Measurements from ENCODE around the gene TMCC2. TPM values are rescaled to one million over a fixed set of nuclear protein-coding genes. Genes with fewer than 3 reads are reported as not detected.

TMCC2 gene
- total RNA-seq, 2 experiments from 2014 or later = 0.52 to 0.64 TPM

DNA sequence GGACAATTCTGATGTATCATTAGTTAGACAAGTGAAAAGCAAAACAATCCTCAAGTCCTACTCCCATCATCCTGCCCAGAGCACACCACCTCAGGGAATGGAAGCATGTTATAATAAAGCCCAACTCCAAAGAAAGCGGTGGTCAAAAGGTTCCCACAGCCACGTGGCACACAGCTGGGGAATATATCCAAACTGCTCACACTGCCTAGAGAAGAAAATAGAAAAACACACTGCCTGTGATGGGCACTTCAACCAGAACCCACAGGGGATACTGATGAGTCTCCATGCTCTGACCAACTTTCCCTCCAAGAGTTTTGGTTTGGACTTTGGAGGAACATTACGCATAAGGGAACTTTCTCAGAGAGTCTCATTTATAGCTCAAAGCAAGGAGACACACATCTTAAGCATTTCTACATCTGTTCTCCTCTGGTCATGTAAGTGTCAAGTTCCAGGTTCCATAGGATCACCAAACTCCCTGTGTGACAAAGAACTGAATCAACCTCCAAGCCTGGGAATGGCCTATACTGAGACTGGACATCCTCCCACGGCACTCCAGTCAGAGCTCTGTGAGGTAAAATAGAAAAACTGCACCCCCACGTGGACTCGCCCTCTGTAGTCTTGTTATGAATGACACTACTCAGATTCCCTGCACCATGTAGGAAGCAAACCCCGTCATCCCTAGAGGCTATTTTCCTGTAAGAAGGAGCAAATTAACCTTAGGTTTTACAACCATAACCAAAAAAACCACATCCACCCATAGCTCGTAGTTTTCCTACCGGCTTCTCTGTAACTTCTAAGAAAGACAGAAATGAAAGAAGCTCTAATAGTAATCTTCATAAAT, 28.4 kb upstream of the TMCC2 start:
- H3K36me3 Mint-ChIP-seq (ENCODE audit: low read depth) = peaks cover 14% of the 10 kb centered on the region
- peak overlapping the region; percentile 31 for H3K4me3 Mint-ChIP-seq
- no peaks in the 10 kb centered on the region for H3K9me3 Mint-ChIP-seq
- DNase-seq = peak; percentile 27
- H3K27ac Mint-ChIP-seq = no peak overlapping the region
- H3K4me1 Mint-ChIP-seq = peaks cover 35% of the 10 kb centered on the region
- no peaks in the 10 kb centered on the region for H3K27me3 Mint-ChIP-seq
- CTCF ChIA-PET = interaction anchor here (0.7 to 1.5 kb wide), 5 partner anchors 11 to 41 kb away, joined by 3 read pairs; no protein-coding TSS in a partner anchor
- POLR2A ChIA-PET = interaction anchor here (0.5 to 0.7 kb wide), 2 partner anchors 51 to 82 kb away, joined by 3 read pairs; no protein-coding TSS in a partner anchor

DNA sequence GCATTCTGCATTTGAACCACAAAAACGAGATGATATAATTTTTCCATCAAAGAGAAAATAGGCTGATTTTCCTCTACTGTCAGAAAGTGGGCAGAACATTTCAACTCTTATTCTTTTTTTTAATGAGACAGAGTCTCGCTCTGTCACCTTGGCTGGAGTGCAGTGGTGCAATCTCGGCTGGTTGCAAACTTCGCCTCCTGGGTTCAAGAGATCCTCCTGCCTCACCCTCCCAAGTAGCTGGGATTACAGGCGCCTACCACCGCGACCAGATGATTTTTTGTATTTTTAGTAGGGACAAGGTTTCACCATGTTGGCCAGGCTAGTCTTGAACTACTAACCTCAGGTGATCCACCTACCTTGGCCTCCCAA, 27.8 kb upstream of the TMCC2 start:
- DNase-seq = no peak
- H3K27ac Mint-ChIP-seq = peak overlapping the region; percentile 46
- H3K9me3 Mint-ChIP-seq = no peaks in the 10 kb centered on the region
- H3K27me3 Mint-ChIP-seq = no peaks in the 10 kb centered on the region
- peaks cover 14% of the 10 kb centered on the region for H3K36me3 Mint-ChIP-seq (ENCODE audit: low read depth)
- peak overlapping the region; percentile 31 for H3K4me3 Mint-ChIP-seq
- H3K4me1 Mint-ChIP-seq = peaks cover 38% of the 10 kb centered on the region
- ChIA-PET POLR2A (interaction anchor here (0.7 kb wide), 1 partner anchor 81 kb away, joined by 3 read pairs; no protein-coding TSS in a partner anchor), CTCF (interaction anchor here (0.7 to 1.2 kb wide), 3 partner anchors 11 to 41 kb away, joined by 3 read pairs; no protein-coding TSS in a partner anchor)

DNA sequence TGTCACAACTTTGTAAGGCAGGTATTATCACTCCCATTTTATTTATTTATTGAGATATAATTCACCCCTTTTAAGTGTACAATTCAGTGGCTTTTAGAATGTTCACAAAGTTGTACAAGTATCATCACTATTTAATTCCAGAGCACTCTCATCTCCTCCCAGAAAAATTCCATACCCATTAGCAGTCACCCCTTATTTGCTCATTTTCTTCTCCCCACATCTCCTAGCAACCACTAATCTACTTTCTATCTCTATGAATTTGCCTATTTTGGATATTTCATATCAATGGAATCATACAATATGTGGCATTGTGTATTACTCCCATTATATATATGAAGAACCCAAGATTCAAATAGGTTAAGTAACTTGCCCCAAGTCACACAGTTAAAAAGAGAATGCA, 23.2 kb upstream of the TMCC2 start:
- ChIA-PET POLR2A (no interaction called here), CTCF (interaction anchor here (1.0 to 1.3 kb wide), 3 partner anchors 19 to 52 kb away, joined by 3 to 4 read pairs (median 3); no protein-coding TSS in a partner anchor)
- H3K9me3 Mint-ChIP-seq = no peaks in the 10 kb centered on the region
- no peaks in the 10 kb centered on the region for H3K27me3 Mint-ChIP-seq
- peaks cover 34% of the 10 kb centered on the region for H3K4me1 Mint-ChIP-seq
- H3K27ac Mint-ChIP-seq = no peak overlapping the region
- DNase-seq = no peak
- H3K4me3 Mint-ChIP-seq = no peak overlapping the region
- peaks cover 3% of the 10 kb centered on the region for H3K36me3 Mint-ChIP-seq (ENCODE audit: low read depth)

DNA sequence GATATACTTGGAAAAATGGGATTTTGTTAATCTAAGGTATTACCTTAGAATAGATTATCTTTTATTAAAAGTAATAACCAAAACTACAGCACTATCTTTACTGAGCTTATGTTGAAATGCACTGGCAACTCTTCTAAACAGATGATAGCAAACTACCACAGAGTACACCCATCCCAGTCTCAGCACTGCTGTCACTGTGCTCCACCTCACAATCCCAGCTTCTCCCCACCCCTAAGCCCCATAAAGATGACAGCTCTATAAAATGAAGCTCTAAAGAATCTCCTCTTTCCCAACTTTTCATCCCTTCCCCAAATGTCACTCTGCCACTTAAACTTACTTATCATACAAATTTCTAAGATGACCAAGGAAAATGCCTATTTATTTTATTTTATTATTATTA, 22.7 kb upstream of the TMCC2 start:
- no peak overlapping the region for H3K27ac Mint-ChIP-seq
- POLR2A ChIA-PET = no interaction called here
- CTCF ChIA-PET = interaction anchor here (0.9 to 1.3 kb wide), 5 partner anchors 11 to 124 kb away, joined by 3 to 4 read pairs (median 4); no protein-coding TSS in a partner anchor

DNA sequence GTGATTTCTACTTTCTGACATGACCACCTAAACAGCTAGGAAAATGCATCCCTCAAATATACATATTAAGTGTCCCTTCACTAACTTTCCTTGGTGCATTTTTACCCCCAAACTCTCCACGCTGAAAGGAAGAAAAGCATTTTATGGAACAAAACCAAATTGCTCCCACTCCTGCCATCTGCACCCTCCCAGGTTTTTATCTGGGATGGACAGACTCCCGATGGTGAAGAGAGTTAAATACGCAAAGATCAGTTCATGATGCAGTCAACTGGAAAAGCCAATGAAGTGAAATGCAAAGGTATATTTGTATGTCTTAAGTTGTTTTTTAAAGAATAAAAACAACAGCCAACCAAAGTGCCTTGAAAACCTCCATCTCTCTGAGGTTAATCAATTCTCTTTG, 18.9 kb upstream of the TMCC2 start:
- Mint-ChIP-seq H3K36me3 (ENCODE audit: low read depth) (no peaks in the 10 kb centered on the region), H3K9me3 (no peaks in the 10 kb centered on the region), H3K27ac (no peak overlapping the region), H3K4me3 (peak overlapping the region; percentile 5), H3K27me3 (no peaks in the 10 kb centered on the region), H3K4me1 (peaks cover 43% of the 10 kb centered on the region)
- POLR2A ChIA-PET = no interaction called here
- DNase-seq = no peak
- CTCF ChIA-PET = interaction anchor here (1.4 kb wide), 1 partner anchor 48 kb away, joined by 5 read pairs; no protein-coding TSS in a partner anchor

More for the DNA sequence above, 22.7 kb upstream of the TMCC2 start:
- Mint-ChIP-seq H3K4me1 (peaks cover 33% of the 10 kb centered on the region), H3K36me3 (ENCODE audit: low read depth) (peaks cover 3% of the 10 kb centered on the region), H3K4me3 (no peak overlapping the region), H3K27me3 (no peaks in the 10 kb centered on the region), H3K9me3 (no peaks in the 10 kb centered on the region)
- DNase-seq = no peak

DNA sequence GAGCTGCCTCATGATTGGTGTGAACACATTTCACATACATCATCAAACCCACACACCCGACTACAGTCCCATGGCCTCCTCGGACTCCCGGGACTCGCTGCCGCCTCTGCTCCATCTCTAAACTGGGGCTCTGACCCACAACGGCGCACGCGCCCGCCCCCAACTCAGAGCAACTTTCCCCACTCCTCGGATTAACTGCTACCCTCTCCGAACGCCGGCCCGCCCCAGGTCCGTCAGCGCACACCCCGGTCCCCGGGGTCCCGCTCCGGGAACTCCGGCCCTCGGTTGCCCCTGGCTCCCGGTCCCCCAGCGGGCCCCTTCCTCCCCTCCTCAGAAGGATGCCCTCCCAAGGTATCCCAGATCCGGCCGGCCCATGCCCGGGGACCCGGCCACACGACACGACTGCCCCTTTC, 17.0 kb upstream of the TMCC2 start:
- peaks cover 46% of the 10 kb centered on the region for H3K4me1 Mint-ChIP-seq
- H3K27ac Mint-ChIP-seq = peak overlapping the region; percentile 93
- ChIA-PET POLR2A (no interaction called here), CTCF (interaction anchor here (0.6 kb wide), 1 partner anchor 204 kb away, joined by 3 read pairs; no protein-coding TSS in a partner anchor)
- no peak for DNase-seq
- H3K9me3 Mint-ChIP-seq = no peaks in the 10 kb centered on the region
- H3K36me3 Mint-ChIP-seq (ENCODE audit: low read depth) = no peaks in the 10 kb centered on the region
- H3K27me3 Mint-ChIP-seq = no peaks in the 10 kb centered on the region
- H3K4me3 Mint-ChIP-seq = peak overlapping the region; percentile 94

DNA sequence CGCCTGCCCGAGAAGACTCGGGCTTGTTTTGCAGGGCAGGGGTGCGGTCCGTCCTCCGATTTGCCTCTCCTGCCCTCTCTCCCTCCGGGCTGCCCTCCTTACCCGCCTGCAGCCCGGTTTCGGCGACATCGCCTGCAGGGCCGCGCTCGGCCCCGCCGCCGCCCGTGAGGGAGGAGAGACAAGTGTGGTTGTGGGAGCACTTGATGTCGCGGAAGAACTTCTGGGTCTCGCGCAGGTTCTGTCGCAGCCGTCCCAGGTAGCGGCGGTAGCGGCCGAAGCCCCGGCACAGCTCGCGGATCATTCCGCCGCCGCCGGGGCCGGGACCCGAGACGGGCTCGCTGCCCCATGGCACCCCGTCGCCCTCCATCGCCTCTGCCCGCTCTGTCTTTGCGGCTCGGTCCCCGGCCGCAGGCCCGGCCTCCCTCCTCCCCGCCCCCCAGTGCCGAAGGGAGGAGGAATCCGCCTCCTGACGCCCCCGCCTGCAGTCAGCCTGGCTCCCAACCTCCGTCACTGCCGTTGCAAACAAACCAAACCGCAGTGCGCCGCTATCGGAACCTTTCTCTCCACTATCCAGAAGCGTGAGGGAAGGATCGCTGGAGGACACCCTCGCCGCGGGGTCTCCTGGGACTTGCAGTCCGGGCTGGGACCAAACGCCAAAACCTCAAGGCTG, 16.4 kb upstream of the TMCC2 start, which contains the start of gene DSTYK:
DSTYK (minus strand) TSS at position 534 of the 670 bp plus-strand sequence; CDS start at position 367, 167 bp downstream.
- peak within 1 kb of the TSS; percentile 93 for H3K27ac Mint-ChIP-seq
- ChIA-PET POLR2A (no interaction called here), CTCF (no interaction called here)
- DNase-seq = peak; percentile 93
- H3K27me3 Mint-ChIP-seq = no peaks in the 10 kb centered on the region
- H3K4me3 Mint-ChIP-seq = peak within 1 kb of the TSS; percentile 94
- H3K9me3 Mint-ChIP-seq = no peaks in the 10 kb centered on the region
- peaks cover 49% of the 10 kb centered on the region for H3K4me1 Mint-ChIP-seq
- H3K36me3 Mint-ChIP-seq (ENCODE audit: low read depth) = no peaks in the 10 kb centered on the region

DNA sequence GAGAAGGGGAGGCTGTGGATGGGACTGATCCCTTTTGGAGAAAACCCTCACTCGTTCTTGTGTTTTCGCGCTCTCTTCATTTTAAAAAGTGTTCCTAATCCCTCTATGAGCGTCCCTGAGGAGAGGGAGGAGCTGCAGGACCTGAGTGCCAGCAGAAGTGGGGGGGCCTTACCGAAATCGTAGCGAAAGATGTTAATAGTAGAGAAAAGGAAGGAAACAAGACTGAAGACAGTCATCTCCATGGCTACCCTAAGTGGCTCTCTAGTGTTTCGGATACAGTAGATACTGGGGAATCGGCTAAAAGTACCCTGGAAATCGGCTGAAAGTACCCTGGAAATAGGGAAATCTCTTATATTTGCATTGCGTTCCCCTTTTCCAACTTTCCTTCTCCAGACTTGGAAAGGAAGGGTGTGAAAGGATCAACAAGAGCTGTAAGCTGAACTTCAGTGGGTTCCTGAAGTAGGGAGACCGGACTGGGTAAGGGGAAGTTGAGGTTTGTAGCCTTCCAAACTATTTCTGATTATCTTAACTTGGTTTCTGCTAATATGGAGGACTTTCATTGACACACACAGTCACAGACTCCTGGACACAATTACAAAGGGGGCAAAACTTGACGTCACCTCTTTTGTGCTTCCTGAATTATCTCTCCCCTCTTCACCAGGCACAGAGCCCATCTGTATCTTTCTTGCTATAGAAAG, 15.8 kb upstream of the TMCC2 start:
- H3K9me3 Mint-ChIP-seq = no peaks in the 10 kb centered on the region
- ChIA-PET POLR2A (no interaction called here), CTCF (no interaction called here)
- peak overlapping the region; percentile 93 for H3K27ac Mint-ChIP-seq
- H3K4me1 Mint-ChIP-seq = peaks cover 46% of the 10 kb centered on the region
- no peak for DNase-seq
- H3K4me3 Mint-ChIP-seq = peak overlapping the region; percentile 94
- peaks cover under 1% of the 10 kb centered on the region for H3K27me3 Mint-ChIP-seq
- H3K36me3 Mint-ChIP-seq (ENCODE audit: low read depth) = no peaks in the 10 kb centered on the region

DNA sequence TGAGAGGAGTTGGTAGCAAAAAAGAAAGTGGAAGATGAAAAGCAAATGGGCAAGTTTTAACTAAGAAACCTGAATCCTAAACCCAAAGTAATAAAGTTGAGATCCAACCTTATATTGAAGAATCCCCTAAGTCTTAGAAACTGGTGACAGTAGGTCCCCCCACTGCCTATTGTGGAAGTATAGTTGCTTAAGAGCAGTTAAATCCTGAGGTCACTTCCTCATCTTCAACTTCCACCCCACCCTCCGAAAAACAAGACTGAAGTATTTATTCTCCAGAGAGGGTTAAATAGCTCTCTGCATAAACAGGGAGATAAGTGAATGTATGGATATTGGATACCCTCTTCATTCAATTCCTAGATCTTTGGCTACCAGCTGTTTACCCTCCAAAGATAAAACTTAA, 13.0 kb upstream of the TMCC2 start:
- POLR2A ChIA-PET = interaction anchor here (0.6 kb wide), 1 partner anchor 41 kb away, joined by 6 read pairs; no protein-coding TSS in a partner anchor
- Mint-ChIP-seq H3K36me3 (ENCODE audit: low read depth) (no peaks in the 10 kb centered on the region), H3K9me3 (no peaks in the 10 kb centered on the region), H3K4me1 (peaks cover 39% of the 10 kb centered on the region), H3K4me3 (peak overlapping the region; percentile 3), H3K27me3 (peaks cover 5% of the 10 kb centered on the region), H3K27ac (peak overlapping the region; percentile 77)
- DNase-seq = no peak
- CTCF ChIA-PET = interaction anchor here (2.0 kb wide), 2 partner anchors 15 to 24 kb away, joined by 7 to 10 read pairs; no protein-coding TSS in a partner anchor

DNA sequence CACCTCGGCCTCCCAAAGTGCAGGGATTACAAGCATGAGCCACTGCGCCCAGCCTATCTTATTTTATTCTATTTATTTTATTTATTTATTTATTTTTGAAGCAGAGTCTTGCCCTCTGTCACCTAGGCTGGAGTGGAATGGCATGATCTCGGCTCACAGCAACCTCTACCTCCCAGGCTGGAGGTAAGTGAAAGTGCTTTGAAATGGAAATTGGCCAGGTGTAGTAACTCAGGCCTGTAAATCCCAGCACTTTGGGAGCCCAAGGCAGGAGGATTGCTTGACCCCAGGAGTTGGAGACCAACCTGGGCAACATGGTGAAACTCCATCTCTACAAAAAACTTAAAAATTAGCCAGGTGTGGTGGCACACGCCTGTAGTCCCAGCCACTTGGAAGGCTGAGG, 11.2 kb upstream of the TMCC2 start:
- Mint-ChIP-seq H3K4me3 (no peak overlapping the region), H3K27ac (no peak overlapping the region), H3K9me3 (no peaks in the 10 kb centered on the region), H3K4me1 (peaks cover 28% of the 10 kb centered on the region), H3K27me3 (peaks cover 5% of the 10 kb centered on the region), H3K36me3 (ENCODE audit: low read depth) (no peaks in the 10 kb centered on the region)
- ChIA-PET CTCF (interaction anchor here (4.0 kb wide), 1 partner anchor 12 kb away, joined by 18 read pairs; the partner anchor contains the start of gene TMCC2), POLR2A (no interaction called here)
- DNase-seq = no peak

DNA sequence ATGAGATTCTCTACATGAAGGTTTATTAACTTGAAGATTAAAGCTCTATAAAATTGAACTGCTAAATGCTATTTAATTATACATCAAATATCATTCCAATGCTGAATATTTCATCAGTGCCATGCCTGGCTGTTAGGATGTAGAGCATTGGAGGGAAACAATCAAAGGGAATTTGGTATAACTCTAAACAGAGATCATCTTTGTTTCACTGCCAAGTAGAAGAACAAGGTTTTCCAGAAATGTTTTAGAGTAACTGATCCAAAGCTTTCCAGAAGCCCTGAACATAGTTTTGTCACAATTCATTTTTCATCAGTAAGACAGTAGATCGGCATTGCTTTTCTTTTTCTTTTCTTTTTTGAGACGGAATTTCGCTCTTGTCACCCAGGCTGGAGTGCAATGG, 10.3 kb upstream of the TMCC2 start:
- Mint-ChIP-seq H3K4me1 (peaks cover 20% of the 10 kb centered on the region), H3K27ac (no peak overlapping the region), H3K4me3 (no peak overlapping the region), H3K27me3 (peaks cover 11% of the 10 kb centered on the region), H3K36me3 (ENCODE audit: low read depth) (no peaks in the 10 kb centered on the region), H3K9me3 (no peaks in the 10 kb centered on the region)
- POLR2A ChIA-PET = no interaction called here
- no peak for DNase-seq
- CTCF ChIA-PET = interaction anchor here (4.0 kb wide), 1 partner anchor 12 kb away, joined by 18 read pairs; the partner anchor contains the start of gene TMCC2

DNA sequence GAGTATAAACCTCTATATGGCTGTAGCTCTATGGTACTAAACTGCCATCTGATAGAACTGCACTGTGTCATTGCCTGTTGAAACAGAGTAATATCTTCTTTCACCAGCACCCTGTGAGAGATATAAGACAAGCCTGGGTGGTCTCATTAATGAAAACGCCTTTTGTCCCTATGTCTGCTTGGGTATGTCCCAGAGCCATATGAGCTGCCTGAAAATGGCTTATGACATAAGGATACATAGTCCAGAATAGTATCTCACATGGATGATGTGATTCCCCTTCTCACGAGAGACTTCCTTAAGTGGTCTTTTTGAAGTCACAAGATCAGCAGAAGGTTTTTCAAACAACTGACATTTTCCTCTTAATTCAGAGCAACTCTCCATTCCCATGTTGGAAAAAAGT, 7.3 kb upstream of the TMCC2 start:
- Mint-ChIP-seq H3K27ac (no peak overlapping the region), H3K36me3 (ENCODE audit: low read depth) (no peaks in the 10 kb centered on the region), H3K27me3 (peaks cover 24% of the 10 kb centered on the region), H3K4me1 (peaks cover 5% of the 10 kb centered on the region), H3K9me3 (no peaks in the 10 kb centered on the region), H3K4me3 (no peak overlapping the region)
- DNase-seq = no peak
- CTCF ChIA-PET = interaction anchor here (1.3 to 4.0 kb wide), 2 partner anchors 9 to 35 kb away, joined by 4 to 18 read pairs; partner anchors contain the start of gene TMCC2
- POLR2A ChIA-PET = no interaction called here

Measured in activated CD4-positive, alpha-beta T cell treated with anti-CD3 and anti-CD28 coated beads, Interleukin-2, amount 10 ng/mL, durations not matched to agents 7 days and 5 days (primary cell).